ENCODE measurements around the gene PARVA.

PARVA gene

DNA sequence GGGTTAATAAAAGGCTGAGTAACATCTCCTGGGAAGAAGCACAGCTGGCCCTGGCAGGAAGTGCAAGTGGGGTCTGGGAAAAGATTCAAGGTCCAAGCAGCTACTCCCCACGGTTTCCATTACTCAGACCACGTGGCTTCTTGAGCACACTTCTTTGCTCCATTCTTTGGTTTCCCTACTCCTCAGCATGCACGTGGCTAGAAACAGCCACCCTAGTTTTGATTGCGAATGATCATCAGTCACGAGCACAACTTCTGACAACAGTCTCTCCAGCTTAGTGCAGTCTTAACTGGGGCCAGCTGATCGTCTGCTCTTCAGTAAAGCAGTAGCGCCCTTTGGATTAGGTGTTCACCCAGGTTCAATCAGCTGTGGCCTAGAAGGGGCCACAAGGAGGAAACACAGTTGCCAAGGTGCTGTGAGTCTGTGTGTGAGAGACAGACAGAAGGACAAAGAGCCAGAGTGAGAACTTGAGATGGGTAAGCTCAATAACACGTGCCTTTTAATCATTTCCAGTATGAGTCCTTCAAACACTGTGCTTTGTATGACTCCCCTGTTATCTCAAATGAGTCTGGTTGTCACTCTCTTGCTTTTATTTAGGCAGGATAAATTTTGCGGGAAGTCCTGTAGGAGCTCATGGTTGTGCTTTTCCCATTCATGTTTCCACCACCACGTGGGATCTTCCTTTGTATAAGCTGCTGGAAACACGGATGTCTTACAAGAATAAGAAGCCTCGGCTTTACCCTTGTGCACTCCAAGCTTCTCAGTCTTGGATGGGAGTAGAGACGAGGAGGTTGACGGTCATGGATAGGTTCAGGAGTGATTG is 901 bp upstream of the PARVA start:
- DNase-seq, result no peak

DNA sequence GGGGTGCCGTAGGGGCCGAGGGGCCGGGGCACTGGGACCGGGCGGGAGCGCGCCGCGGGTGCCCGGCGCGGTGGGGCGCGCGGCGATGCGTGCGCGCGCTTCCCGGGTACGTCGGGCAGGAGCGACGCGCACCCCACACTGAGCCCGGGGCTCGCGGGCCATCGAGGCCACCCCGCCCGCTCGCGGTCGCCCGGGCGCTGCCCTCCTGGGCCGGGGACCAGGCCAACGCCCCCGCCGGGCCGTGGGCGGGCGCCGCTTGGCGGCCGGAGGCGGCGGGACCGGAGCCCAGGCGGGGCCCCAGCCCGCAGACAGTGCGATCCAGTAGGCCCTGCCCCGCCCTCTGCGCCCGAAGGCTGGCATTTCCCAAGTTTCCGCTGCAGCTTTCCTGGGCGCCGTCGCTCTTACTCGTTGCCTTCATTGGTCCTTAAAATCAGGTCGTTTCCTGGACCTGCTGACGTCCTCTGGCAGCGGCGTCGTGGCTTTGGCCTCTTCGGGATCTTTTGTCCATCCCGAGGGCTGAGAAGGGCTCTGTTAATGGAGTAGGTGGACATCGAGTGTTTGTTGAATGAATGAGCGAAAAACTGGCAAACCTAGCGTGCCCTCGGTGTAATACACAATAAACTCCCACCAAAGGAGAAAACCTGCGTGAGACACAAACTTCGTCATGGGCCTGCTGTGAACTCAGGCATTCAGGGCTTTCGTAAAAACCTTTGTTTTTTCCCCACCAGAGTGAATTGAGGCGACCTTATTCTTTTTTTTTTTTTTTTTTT is 638 bp downstream of the PARVA start:
- no peak for DNase-seq

DNA sequence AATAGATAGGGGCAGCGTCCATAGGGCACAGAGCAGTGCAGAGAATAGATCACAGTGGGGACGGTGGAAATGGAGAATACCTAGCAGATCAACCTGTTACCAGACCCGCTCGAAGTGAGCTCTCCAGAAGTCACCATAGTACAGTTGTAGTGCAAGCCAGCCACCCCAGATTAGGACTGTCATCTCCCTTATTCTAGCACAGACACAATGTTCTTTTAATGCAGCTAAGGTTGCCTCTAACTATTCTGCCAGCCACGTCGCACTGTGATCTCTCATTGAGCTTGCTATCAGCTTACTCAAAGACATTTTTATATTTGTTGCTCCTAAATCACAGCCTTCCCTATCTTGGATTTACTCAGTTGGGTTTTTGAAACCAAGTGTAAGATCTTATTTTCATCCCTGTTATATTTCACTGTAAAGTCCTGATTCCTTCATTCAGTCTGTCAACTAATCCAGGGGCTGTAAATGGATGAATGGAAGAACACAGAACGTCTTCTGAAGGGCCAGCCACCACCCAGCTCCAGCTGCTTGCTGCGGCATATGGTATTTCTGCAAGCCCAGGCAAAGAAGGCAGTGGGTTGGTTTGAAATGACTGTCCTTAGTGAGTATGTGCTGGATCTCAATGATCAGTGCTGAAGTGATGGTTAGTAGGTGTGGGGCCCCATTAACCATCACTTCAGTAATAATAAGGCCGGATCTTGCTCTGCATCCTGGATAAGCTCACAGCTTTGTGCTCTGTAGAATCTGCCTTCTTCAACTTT is 3.4 kb downstream of the PARVA start:
- DNase-seq, result no peak

DNA sequence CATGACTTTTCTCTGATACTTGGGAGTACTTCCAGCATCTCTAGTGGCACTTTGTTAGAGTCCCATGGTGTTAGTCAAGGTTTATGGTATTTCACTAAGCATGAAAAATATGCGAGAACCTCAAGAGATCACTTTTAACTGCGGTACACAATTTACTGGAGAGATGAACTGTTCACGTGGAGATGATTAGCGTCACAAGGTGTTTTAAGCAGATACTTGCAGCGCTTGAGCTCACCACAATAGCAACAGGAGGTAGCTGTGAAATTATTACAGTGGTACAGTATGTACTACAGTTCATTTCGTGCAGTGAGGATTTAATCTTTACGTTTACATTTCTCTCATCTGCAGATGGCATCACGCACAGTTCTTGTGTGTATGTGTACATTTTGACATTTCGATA is 4.5 kb downstream of the PARVA start:
- DNase-seq, result no peak

DNA sequence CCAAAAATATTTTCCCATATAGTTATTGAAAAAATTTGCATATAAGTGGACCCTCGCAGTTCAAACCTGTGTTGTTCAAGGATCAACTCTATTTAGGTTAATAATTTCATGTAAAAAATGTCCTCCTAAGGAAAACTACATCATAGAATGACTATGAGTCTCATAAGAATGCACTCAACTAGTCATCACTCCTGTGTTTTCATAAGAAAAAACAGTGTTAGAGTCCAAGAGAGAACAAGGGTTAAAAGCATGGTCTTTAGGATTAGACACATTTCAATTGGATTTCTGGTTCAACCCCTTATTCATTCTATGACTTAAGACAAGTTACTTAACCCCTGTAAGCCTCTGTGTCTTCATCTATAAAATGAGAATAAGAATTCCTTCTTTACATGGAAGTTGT is 5.1 kb downstream of the PARVA start:
- no peak for DNase-seq

DNA sequence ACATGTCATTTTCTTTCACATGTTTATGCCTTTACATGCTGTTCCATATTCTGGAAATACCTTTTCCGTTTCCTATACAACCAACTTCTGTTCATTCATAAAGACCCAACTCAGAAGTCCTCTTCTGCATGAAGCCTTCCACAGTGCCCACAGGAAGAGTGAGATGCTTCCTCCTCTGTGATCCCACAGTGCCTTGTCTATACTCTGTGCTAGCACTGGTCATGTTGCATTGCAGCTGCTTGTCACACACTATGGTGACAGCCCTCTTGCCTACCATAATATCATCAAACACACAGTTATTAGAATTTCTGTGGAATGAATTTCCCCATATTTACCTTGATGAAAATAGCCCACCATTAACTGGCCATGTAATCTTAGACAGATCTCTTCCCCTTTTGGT is 8.9 kb downstream of the PARVA start:
- DNase-seq, result no peak

DNA sequence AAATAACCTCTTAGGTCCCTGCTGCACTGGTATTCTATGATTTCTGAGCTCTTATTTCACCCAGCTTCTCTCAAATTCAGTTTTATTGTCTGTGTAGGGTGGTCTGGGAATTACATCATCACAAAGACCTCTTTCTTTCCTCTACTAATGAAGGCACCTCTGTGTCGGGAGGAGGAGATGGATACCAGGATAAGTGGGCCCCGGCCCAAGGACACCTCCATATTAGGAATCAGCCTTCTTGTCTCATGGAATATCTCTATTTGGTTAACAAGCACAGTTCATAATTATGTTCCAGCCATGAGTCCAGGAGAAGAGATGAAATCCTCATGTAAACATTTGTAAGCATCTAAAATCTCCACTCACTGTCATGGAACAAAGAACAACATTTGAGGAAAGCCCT is 9.4 kb downstream of the PARVA start:
- no peak for DNase-seq

DNA sequence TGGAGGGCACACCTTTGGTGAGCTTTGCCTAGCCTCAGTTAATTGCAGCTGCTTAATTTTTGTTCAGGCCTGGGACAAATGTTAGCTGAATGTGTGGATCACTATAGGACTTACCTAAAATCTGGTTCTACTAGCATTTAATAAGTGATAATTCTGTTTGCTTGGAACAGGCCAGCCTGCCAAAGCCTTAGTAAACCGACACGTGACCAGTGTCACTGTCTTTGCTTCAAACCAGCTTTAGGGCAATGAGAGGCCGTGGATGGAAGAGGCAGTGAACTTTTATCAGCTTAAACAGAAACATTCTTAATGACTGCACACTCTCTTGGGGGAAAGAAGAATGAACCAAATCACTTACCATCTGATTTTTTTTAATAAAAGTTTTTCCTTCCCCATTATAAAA is 10.8 kb downstream of the PARVA start:
- DNase-seq, result no peak

DNA sequence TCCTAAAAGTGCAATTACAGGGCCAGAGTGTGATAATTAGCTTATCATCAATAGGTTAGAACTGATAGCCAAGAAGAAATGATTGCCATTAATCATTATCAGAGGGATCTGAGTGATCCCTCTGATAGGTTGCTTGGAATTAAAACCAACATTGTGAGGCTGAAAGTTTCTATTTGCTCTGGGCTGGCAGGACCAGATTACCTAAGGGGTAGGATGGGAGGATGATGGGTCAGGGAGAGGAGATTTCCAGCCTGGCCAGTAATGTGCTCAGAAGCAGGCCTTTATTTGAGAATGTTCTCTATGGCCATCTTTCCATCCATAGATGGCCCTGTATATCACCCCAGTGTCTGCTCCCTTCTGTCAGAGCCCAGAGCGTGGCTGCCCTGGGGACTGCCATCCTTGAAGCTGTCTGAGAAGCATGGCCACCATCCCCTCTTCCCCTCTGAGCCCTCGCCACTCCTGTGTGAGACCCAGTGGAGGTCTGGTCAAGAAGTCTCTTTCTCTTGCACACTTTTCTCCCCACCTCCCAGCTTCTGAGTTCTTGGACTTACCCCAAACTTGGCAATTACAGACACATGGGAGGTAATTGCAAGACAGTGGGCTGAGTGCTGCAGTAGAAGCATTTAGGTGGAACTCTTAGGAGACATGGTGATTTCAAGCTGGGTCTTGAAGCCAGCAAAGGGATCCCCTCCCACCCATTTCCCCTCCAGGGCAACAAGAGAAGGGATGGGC is 11.7 kb downstream of the PARVA start:
- DNase-seq, result no peak

DNA sequence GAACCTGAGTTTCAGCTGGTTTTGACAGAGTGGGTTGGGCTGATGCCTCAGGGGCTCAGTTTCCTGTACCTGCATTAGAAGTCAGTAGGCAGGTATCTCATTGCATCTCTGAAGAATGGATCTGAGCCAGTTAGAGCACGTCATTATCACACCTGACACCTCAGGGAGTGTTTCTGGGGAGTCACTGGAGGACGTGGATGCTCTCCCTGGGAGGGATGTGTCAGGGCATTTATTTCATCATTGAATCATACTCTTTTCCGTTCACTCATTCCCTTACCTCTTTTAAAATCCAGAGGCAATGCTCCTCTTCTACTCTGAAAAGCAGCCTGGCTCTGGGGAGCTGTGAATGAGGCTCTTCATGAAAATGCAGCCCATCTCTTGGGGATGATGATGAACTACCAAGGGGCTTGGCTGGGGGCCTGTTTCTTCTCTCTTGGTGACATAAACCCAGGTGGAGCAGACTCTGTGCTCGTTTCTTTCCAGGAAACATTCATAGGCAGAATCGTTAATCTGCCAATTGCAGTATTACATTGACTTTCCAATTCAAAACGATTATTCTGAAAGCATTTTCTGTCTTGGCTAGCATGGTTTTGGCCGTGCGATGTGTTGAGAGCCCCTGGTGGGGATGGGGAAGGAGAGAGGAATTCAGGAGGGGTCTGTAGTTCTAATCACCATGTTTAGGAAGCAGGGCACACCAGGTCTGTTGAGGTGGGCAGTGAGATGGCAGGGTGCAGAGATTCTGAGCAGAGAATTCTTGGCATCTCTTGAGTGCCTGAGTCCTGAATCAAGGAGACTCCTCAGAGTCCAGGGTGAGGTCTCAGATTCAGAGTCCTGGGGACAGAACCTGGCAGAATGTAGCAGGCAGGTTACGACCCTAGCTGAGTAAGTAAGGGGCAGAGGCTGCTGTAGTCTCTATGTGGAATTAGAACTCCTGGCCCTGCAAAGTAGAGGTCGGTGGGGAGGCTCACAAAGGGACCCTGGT is 12.6 kb downstream of the PARVA start:
- no peak for DNase-seq

DNA sequence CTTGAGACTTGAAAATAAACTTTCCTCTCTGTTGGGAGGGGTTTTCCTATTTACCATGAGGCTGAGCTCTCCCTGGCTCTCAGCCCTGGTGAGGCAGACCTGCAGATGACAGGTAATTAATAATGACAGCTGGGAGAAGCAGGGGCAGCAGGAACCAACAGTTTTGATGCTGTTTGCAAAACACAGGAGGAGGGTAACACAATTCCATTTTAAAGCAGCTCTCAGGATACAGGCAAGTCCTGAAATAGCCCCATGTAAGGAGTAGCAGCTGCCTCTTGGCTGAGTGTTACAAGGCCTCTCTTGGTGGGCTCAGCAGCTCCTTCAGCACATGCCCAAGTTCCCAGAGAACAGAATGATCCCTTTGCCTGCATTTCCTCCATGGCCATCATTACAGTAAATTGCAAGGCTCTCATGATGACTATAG is 13.3 kb downstream of the PARVA start:
- DNase-seq, result no peak

DNA sequence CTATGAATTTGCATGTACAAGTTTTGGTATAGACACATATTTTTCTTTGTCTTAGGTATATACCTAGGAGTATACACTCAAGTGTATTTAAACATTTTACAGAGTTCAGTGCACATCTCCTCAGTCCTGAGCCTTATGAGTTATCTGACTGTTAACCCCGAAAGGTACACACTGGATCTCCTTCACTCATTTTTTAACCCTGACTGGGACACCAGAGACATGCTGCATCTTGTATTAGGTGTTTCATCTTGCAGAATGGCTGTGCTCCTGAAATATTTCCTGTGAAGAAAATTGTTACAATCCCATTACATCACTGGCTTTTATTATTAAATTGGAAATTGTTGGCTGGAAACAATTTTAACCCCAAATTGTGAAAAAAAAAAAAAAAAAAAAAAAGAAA is 15.3 kb downstream of the PARVA start:
- no peak for DNase-seq

DNA sequence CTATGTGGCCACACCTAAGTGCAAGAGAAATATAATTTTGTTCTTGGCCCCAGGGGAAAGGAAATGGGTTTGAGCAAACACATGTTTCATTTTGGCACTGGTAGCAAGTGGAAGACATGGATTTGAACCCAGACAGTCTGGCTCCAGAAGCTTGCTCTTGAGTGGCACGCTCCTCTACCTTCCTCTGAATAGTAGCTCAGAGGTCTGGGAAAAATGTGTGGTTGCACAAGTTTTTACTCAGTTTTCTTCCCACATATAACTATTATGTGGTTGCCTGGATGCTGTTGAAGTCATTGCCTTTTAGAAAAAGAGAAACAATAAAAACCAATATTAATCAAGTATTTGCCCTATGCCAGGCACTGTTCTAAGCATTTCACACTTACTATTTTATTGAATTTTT is 16.3 kb downstream of the PARVA start:
- no peak for DNase-seq

DNA sequence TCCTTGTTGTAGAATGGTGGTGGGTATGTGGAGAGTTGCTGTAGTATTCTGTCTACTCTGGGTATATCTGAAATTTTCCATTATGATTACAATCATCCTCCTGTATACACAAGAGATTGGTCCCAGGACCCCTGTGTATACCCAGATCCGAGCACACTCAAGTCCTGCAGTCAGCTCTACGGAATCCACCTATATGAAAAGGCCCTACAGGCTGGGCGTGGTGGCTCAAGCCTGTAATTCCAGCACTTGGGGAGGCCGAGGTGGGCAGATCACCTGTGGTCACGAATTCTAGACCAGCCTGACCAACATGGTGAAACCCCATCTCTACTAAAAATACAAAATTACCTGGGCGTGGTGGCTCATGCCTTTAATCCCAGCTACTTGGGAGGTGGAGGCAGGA is 17.2 kb downstream of the PARVA start:
- no peak for DNase-seq

DNA sequence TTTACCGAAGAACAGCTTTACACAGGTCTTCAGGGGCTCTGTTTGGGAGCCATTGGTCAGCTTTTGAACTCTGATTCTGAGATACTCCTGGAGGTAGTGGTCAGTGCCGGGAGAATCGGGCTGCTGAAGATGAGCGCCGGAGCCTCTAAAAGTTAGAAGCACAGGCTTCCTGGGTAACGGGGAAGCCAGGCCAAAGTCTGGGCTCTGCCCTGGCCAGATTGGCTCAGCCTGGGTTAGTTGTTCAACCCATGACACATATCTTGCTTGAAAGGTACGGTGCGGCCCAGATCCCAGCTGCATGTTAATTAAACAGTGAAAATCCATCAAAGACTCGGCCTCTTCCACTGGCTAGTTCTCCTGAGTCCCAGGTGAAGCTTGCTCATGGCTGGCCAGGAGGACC is 18.0 kb downstream of the PARVA start:
- no peak for DNase-seq

DNA sequence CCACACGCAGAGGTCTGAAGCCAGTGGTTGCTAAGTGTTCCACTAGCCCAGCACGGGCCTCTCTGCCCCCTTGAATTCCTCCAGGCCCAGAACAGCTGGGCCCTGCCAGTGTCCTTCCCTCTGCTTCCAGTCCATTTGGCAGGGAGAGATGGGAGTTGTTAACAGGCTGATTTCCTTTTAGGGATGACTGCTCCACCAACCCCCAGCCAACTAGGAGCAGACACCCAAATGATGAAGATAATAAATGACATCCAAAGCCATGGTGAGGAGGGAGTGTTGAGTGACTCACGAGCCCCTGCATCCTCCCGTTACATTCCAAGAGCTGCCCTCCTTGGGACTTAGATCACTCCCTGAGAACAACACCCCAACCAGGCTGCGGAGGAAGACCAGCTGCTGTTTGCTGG is 20.6 kb downstream of the PARVA start:
- DNase-seq, result no peak

DNA sequence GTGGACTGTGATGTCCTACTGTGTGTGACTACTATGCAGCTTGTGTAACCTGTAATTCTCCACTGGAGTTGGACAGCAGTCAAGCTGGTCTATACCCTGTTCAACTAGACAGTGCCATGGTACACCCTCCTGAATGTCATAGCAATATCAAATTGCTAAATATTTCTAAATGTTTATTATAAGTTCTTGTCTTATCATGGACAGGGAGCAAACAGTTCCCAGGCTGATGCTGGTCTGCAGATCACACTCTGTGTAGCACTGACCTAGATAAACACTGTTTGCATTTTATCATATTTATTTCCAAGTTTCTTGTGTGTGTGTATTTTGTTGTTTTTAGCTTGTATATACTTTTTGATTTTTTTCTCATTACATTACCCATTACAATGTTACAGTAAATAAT is 22.0 kb downstream of the PARVA start:
- no peak for DNase-seq

DNA sequence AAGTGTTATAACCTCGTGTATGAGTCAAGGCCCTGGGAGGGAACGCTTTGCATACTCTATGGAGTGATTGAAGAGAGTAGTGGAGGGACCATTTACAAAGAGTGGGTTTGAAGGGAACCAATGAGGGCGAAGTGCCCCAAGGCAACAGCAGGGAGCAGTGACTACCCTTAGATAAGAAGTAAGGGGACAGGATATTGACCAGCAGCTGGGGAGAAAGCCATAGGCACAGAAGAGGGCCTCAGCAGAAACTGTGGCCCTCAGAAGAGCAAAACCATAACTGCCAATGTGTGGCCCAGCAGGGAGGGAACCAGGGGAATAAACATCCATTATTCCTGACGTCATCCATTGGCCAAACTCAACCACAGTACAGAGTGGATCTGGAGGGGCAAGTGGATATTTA is 24.7 kb downstream of the PARVA start:
- no peak for DNase-seq

DNA sequence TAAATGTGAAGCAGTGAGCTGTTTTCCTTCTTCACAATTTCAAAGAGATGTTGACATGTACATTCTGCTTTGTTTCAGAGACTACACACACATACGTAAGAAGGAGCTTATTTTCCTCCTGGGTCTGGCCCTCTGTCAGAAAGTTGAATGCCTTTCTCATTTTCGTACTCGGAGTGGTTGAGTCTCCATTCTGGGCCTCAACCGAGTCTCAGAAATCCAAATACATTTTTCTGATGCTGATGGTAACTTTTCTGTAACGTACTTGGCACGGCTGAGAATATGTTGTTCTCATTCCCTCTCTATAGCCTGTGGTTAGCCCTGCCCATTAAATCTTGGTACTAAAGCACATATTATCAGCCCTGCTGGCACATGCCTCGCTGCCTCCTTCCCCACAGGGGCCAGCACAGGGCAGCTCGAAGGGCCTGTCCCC is 25.3 kb downstream of the PARVA start:
- no peak for DNase-seq

DNA sequence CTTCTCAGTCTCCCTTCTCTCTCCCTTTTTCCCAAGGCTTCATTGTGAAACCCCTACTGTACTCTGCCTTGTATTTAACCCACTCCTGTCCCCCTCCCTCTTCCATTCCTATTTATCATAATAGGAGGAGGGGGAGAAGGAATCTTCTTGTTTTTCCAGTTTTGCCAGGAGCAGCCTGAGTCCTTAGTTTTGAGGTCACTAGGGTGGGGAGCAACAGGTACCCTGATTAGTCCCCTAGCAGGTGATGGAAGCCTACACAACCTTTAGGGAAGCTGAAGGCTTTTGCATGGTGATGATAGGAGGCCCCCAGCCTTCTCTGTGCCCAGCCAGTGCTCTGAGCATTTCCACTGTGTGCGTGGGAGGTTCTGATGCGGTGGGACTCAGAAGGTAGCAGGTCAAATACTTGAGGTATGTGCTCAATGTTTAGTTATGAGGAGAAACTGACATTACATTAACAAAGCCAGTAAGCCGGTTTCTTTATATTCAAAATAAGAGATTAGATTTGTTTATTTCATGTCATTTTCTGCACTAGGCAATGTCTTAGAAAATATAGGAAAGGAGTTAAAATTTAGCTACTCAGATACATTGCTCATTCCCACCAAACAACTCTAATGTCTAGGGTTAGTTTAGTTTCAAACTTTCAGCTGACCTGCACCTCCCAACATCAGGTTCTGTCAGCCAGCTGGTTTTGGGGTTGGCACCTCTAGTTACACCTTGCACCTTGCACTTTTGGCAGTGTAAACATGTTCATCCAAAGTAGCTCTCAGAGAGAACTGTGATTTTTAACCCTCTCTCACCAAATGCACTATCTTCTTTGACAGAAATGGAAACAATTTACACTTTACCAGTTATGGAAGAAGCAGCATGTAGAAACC is 26.0 kb downstream of the PARVA start:
- DNase-seq, result no peak

DNA sequence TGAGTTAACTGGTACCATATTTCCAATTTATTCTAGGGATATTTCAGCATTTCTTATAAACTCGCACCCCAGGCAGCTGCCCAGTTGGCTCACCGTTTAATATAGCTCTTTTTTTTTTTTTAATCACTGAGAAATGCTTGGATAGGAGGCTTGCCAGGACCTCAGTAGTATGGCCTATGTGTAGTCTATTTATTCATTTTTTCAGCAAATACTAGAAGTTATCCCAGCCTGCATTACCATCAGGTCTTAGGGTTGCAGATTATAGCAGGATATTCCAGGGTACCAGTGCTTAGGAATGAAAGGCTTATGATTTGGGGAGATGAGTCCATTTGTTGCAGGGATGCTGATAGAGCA is 26.6 kb downstream of the PARVA start:
- DNase-seq, result no peak

Data from CD4-positive, alpha-beta T cell treated with Interleukin-10 for 1 hour (primary cell).